ENCODE data around the gene GSAP. TPM values are rescaled to one million over a fixed set of nuclear protein-coding genes. Genes with fewer than 3 reads are reported as not detected.
"Not testable (repeated sequence)": the region's sequence is repeated elsewhere in the genome, so short reads cannot be mapped to it uniquely, and the experiment has no call there.

Gene GSAP
- polyA plus RNA-seq, 1 experiment = 3.7 TPM

- no peak for DNase-seq (ENCODE audit: low read depth)
- TF ChIP-seq, protein P1, sequence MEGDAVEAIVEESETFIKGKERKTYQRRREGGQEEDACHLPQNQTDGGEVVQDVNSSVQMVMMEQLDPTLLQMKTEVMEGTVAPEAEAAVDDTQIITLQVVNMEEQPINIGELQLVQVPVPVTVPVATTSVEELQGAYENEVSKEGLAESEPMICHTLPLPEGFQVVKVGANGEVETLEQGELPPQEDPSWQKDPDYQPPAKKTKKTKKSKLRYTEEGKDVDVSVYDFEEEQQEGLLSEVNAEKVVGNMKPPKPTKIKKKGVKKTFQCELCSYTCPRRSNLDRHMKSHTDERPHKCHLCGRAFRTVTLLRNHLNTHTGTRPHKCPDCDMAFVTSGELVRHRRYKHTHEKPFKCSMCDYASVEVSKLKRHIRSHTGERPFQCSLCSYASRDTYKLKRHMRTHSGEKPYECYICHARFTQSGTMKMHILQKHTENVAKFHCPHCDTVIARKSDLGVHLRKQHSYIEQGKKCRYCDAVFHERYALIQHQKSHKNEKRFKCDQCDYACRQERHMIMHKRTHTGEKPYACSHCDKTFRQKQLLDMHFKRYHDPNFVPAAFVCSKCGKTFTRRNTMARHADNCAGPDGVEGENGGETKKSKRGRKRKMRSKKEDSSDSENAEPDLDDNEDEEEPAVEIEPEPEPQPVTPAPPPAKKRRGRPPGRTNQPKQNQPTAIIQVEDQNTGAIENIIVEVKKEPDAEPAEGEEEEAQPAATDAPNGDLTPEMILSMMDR (IDR thresholded peaks at IDR 0.05; ENCODE audit: insufficient read depth, low read depth, low read length) = no peak
- ChIA-PET POLR2A (no interaction called here), CTCF (no interaction called here)
- Histone ChIP-seq H3K4me3 (ENCODE audit: low read depth, low read length) (no peak overlapping the region), H3K36me3 (ENCODE audit: control insufficient read depth, insufficient read depth, low read length) (no peaks in the 10 kb centered on the region), H3K27me3 (ENCODE audit: control insufficient read depth, insufficient read depth, low read length) (no peaks in the 10 kb centered on the region)
Measured at GRCh38 chr7:77346441-77346840, 69.7 kb downstream of the GSAP start.

GRCh38 chr7:77345426-77345825 lies 70.7 kb downstream of the GSAP start:
- H3K36me3 ChIP-seq (ENCODE audit: control insufficient read depth, insufficient read depth, low read length); DNase-seq (ENCODE audit: low read depth); H3K4me3 ChIP-seq (ENCODE audit: low read depth, low read length); POLR2A ChIA-PET; H3K27me3 ChIP-seq (ENCODE audit: control insufficient read depth, insufficient read depth, low read length); CTCF ChIA-PET: not testable (repeated sequence)

DNA sequence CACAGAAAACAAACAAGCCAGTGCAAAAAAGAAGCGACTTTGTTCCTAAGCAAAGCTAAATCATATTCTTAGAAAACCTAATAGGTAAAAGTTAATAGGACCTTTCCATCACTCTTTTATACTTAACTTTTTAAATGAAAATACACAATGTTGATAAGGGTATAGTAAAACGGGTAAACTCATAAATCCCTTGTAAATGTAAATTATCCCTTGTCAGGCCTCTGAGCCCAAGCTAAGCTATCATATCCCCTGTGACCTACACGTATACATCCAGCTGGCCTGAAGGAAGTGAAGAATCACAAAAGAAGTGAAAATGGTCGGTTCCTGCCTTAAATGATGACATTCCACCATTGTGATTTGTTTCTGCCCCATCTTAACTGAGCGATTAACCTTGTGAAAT lies 76.4 kb downstream of the GSAP start:
- POLR2A ChIA-PET = no interaction called here
- no peak for DNase-seq (ENCODE audit: low read depth)
- H3K4me3 ChIP-seq (ENCODE audit: low read depth, low read length) = no peak overlapping the region
- no peaks in the 10 kb centered on the region for H3K36me3 ChIP-seq (ENCODE audit: control insufficient read depth, insufficient read depth, low read length)
- TF ChIP-seq, protein P1 (IDR thresholded peaks at IDR 0.05; ENCODE audit: insufficient read depth, low read depth, low read length) = no peak
- no peaks in the 10 kb centered on the region for H3K27me3 ChIP-seq (ENCODE audit: control insufficient read depth, insufficient read depth, low read length)
- CTCF ChIA-PET = interaction anchor here (1.0 to 1.1 kb wide), 2 partner anchors 72 to 93 kb away, joined by 3 read pairs; no protein-coding TSS in a partner anchor

DNA sequence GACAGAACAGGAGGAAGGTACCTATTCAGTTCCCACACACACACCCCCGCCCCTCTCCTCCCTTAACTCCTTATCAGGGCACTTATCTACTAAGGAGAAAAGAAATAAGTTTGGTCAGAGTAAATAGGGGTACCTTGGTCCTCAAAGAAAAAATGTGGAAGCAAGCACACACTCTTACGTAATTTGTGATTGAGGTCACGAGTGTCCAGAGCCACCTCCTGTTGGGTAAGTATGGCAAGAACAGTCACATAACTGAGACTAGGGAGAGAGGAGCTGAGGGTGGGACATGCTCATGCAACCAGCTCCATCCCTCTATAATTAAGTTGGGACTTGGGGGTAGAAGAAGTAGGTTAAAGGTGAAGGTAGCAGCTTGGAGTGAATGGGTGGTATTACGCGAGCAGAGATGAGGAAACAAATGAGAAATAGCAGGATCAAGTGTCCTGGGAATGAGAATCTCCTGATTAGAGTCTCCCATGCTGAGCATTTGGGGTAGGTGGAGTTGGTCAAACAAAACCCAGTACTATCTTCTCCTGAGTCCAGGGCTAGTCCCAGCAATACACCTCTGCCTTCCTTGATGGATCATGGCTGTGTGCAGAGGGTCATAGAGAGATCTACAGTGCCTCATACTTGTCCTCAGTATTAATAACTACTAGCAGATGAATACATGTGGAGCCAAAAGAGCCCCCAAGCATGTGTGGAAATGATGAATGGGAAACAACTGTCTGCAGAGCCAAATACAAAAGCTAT lies 77.1 kb downstream of the GSAP start:
- CTCF ChIA-PET = interaction anchor here (1.0 to 1.1 kb wide), 2 partner anchors 73 to 92 kb away, joined by 3 read pairs; no protein-coding TSS in a partner anchor

GRCh38 chr7:77338260-77338659 lies 77.9 kb downstream of the GSAP start:
- no peaks in the 10 kb centered on the region for H3K36me3 ChIP-seq (ENCODE audit: control insufficient read depth, insufficient read depth, low read length)
- H3K27me3 ChIP-seq (ENCODE audit: control insufficient read depth, insufficient read depth, low read length) = no peaks in the 10 kb centered on the region
- ChIA-PET CTCF (no interaction called here), POLR2A (no interaction called here)
- TF ChIP-seq, protein P1 (IDR thresholded peaks at IDR 0.05; ENCODE audit: insufficient read depth, low read depth, low read length) = no peak
- H3K4me3 ChIP-seq (ENCODE audit: low read depth, low read length) = no peak overlapping the region
- DNase-seq (ENCODE audit: low read depth) = no peak

More for the DNA sequence above, 77.1 kb downstream of the GSAP start:
- no peaks in the 10 kb centered on the region for H3K27me3 ChIP-seq (ENCODE audit: control insufficient read depth, insufficient read depth, low read length)
- TF ChIP-seq, protein P1 (IDR thresholded peaks at IDR 0.05; ENCODE audit: insufficient read depth, low read depth, low read length) = no peak
- POLR2A ChIA-PET = no interaction called here
- no peaks in the 10 kb centered on the region for H3K36me3 ChIP-seq (ENCODE audit: control insufficient read depth, insufficient read depth, low read length)
- no peak overlapping the region for H3K4me3 ChIP-seq (ENCODE audit: low read depth, low read length)
- DNase-seq (ENCODE audit: low read depth) = no peak

All from BJ (cell line).